D341Med (cell line): Measurements from ENCODE around the gene TIMP2.
"Not testable (repeated sequence)": the region's sequence is repeated elsewhere in the genome, so short reads cannot be mapped to it uniquely, and the experiment has no call there.

ENCODE experiments used
- DNase-seq: peaks from one replicate; pipeline ENCODE4 v3.0.0; 2012; ENCODE audit warnings: low spot score

Gene TIMP2

DNA sequence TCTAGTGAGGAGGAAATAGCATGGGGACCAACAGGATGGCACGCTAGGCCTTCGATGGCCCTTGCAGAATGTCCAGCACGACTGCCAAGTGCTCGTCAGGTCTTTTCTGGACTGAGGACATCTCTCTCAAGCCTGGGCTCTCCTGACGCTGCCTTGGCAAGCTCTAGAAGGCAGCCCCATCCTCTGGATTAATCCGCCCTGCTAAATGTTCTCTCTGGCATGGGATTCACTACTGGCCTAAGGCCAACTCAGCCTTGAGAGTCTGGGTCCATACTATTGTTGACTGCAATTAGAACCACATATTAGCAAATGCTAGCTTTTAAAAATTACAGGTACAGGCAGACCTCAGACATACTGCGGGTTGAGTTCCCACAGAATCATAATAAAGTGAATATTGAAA is 19.6 kb downstream of the TIMP2 start:
- DNase-seq, result no peak

DNA sequence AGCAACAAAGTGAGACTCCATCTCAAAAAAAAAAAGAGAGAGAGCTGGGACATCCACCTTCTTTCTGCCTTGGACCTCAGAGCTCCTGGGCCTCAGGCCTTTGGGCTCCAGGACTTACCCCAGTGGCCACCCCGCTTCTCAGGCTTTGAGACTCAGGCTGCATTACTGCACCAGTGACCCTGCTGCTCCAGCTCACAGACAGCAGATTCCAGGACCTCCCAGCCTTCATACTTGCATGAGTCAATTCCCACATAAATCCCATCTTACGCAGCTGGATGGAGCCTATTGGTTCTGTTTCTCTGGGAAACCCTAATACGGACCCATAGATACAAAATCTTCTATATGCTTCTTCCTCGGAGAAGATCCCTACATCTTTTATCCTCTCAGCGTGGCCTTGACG is 20.1 kb downstream of the TIMP2 start:
- no peak for DNase-seq

DNA sequence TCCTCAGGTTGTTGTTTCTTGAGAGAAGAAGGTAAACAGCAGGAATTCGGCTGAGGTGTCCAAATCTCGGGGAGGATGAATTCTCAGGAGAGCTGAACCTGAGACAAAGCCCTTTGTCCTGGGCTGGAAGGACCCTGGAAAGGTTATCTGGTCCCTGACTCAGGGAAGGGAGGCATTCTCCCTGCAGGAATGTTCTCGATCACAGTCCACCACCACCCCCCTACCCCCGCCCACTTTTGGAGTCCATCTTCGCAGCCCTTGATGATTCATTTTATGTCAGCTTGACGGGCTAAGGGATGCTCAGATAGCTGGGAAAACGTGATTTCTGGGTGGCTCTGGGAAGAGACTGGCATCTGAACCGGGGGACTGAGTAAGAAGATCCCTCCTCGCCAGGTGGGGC is 20.8 kb downstream of the TIMP2 start:
- DNase-seq, result no peak

DNA sequence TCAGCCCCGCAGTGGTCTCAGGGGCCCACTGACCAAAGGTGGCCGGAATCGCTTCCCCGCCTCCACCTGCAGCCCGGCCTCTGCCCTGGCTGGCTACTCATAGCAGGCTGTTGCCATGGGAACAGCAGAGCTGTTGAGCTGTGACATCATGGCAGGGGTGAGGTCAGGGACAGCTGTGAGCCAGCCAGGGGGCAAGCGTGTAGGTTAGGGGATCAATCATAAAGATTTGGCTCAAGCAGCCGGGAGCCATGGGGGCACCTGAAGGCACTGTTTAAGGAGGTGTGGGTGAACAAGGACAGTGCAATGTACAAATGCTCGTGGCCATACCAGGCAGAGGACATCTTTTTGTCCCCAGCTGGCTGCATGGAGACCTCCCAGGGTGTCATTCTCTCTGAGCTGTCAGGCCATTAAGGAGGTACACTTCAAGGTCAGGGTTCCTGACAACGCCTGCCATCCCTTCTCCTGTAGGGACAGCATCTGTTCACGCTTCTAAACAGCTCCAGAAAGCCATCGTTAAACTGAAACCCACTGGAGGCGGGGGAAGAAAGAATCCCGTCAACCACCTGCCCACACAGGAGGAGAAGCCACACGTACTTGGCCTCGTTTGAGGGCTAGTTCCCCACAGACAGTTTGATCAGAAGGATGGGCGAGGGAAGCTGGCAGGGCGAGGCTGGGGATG is 21.9 kb downstream of the TIMP2 start, which contains the start of gene CEP295NL:
CEP295NL (minus strand) TSS at position 101 of the 679 bp plus-strand sequence. CDS start 1,373 bp downstream, outside the sequence.
- no peak for DNase-seq

DNA sequence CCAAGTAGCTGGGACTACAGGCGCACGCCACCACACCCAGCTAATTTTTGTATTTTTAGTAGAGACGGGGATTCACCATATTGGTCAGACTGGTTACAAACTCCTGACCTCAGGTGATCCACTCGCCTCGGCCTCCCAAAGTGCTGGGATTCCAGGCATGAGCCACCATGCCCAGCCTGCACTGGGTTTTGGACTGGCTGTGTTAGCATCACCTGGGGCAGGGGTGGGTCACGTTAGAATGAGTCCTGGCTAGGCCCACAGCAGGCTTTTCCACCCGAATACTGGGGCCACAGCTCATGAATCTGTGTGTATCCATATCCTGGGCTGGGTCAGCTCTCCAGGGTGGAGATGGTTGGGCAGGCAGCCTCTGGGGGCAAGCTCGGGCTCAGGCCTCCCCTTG is 23.0 kb downstream of the TIMP2 start:
- DNase-seq, result not testable (repeated sequence)

DNA sequence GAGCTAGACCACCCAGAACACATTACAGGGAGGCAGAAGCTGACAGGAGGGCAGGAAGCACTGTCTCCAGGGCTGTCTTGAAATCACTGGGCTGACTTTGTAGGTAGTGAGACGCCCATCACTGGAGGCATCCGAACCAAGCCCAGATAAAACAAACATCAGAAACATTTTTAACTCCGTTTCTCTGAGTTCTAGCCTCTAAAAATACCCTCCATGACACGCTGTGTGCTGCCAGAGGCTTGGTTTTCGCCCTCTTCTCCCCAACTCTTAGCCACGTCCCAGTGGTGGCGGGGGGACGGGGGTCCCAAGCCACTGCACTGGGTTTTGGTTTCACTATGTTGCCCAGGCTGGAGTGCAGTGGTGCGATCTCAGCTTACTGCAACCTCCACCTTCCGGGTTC is 23.4 kb downstream of the TIMP2 start:
- no peak for DNase-seq

DNA sequence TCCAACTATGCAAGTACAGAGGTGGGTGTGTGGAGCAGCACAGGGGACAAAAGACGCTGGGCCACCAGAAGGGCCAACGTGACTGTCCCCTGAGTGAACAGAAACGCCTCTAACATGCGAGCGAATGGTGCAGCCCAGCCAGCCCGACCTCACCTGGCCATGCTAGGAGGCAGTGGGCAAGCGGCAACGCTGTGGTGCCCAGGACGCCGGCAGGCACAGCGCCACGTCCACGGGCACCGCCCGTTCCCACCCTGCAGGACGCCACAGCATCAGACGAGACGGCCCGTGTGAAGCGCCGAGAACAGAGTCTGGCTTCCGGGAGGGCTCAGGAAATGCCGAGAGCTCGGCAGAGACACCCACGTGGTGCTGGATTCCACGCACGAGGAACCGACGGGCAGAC is 24.4 kb downstream of the TIMP2 start:
- no peak for DNase-seq

DNA sequence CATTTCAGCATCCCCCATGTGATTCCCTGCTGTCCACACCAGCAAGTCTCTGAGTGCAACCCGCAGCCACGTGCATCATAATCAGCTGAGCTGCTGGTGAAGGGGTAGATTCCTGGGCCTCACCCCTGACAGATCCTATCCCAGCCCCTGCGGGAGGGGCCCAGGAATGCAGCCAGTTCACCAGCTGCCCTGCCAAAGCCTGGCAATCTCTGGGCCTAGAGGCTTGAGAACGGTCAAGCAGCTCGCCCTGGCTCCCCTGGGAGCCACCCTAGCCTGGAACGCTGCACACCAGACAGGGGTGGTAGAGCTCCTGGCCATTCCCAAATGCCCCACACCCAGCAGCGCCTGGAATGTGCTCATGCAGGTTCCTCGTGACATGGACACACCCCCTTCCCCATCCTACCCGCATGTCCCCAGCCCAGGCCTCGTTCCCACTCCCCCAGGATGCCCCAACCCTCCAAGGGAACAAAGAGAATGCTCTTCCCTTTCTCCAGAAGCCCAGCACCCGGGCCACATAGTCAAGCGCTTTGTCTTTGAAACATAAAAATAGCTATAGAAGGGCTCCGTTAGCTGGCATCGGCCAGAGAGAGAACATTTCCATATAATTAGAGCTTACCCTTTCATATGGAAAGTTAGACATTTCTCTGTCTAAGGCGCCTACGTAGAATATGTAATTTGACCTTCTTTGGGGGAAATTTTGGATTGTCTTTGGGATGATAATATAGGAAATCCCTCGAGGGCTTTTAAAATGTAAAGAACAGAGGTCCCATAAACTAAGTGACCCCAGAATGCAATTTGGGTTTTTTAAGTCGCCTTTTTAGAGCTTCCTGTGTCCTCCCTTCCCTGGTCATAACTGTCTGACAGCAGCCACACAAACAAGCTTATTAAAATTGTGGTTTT is 25.6 kb downstream of the TIMP2 start:
- DNase-seq, result no peak

DNA sequence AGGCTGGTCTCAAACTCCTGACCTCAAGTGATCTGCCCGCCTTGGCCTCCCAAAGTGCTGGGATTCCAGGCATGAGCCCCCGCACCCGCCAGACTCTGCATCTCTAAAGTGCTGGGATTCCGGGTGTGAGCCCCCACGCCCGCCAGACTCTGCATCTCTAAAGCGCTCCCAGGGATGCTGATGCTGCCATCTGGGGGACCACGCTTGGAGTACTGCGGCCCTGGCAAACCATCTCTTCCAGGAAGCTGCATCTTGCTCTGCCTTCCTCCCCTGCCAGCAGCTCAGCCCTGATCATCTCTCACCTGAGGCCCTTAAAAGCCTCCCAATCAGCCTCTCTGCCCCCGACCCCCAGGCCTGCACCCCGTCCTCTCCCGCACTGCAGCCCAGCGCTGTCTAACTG is 26.2 kb downstream of the TIMP2 start:
- DNase-seq, result no peak

DNA sequence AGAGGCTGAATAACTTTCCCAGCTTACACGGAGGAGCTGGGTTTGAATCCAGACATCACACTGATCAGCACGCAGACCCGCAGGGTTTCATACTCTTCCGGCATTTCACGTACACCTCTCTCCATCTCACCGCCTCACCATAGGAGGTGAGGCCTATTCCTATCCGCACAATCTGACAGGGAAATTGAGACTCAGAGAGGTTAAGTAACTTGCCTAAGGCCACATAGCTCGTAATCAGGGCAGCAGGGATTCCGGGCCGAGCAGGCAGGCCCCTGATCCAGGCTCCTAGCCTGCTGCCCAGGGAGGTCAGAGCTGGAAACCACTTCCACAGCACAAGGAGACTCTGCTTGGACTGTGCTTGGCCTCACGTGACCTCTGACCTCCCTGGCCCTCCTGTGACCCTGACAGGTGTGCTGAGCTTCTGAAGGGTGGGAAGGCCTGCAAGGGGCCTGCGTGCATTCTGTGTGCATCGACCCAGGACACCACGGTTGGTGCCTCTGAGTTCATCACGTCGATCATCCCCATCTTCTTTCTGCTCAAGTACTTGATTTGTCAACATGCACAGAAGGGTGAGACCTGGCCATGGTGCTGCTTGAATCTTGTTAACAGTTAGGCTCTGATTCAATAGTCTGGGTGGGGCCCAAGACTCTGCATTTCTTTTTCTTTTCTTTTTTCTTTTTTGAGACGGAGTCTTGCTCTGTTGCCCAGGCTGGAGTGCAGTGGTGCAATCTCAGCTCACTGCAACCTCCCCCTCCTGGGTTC is 26.9 kb downstream of the TIMP2 start:
- DNase-seq, result no peak

DNA sequence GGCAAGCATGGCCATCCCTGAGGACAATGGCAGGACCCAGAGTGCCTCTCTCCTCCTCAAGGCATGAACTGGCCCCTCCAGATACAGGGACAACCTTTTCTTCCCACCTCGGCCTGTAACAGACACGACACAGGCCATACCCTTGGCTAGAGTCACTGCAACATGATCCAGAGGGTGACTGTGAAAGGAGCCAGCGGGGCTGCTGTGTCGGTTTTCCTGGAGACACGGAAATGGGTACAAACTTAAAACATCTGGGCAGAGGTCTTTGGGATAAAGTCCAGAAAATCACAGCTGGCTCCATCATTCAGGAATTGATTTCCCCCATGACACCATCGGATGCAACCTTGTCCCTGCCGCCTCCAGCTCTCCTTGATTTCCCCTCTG is 27.5 kb downstream of the TIMP2 start:
- no peak for DNase-seq

DNA sequence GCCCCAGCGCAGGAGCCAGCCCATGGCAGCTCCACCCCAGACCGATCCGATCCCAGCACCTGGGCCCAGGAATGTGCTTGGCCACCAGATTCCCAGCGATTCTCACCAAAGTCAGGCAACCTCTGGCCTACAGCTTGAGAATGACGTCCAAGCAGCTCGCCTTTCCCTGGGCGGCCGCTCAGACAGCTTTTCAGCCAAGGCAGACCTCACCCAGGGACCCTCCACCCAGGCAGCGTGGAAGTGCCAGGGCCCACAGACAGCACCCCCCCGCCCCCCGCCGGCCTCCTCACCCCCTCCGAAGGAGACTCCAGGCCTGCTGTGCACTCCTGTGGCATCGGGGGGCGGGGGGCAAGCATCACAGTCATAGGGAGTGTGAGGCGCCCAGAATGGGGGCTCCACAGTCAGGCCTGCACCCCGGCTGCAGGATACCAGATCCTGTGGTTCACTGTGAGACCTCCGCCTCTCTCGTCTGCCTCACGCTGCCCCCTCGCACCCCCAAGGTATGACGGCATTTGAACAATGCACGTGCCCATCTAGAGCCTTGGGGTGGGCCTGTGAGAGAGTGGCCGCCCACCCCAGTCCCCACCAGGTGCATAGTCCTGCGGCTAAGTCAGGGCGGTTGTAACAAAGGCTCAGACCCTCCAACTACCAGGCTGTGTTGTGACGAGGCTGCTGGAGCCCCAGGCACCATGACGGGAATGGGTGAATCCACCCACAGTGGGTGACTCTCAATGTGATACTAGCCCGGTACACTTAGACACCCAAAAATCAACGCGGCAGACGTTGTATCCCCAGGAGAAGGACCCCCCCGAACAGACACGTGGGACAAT is 28.1 kb downstream of the TIMP2 start:
- no peak for DNase-seq

DNA sequence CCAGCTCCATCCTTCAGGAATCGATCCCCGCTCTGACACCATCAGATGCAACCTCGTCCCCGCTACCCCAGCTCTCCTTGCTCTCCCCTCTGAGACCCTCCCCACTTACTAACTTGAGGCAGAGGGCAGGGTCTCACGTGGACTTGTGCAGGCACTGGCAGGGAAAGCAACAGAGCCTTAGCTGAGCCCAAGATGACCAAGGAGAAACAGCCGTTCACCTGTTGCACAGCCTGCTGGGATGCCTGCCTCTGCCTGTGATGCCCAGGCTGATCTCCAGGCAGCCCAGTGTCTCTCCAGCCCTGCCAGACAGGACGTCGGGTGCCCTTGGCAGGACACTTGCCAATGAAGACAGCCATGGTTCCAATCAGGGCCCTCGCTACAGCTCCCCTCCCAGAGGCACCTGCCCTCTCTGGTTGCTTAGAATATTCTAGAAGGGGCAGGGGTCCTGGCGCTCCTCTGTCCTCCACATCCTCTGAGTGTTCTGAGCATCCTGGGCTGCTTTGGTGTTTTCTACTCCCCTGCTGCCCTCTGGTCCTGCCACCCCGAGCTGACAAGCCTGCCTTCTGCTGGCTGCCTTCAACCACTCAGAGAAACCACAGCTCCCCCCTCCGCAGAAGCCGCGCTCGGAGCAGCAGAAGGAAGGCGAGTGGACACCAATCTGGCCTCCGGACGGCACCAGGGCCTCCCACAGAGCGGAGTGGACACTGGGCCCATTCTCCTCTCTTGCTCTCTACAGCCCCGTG is 28.9 kb downstream of the TIMP2 start:
- DNase-seq, result no peak

DNA sequence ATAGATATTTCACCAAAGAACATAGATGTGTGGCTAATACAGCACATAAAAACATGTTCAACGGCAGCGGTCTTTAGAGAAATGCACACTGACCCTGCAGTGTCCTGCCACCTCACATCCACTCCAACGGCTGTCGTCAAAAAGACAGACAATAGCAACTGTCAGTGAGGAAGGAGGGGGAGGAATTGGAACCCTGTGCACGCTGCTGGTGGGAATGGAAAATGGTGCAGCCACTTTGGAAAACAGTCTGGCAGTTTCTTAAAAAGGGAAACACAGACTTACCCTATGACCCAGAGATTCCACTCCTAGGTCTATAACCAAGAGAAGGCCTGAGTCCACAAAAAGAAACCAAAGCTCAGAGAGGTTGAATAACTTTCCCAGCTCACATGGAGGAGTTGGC is 29.9 kb downstream of the TIMP2 start:
- no peak for DNase-seq

DNA sequence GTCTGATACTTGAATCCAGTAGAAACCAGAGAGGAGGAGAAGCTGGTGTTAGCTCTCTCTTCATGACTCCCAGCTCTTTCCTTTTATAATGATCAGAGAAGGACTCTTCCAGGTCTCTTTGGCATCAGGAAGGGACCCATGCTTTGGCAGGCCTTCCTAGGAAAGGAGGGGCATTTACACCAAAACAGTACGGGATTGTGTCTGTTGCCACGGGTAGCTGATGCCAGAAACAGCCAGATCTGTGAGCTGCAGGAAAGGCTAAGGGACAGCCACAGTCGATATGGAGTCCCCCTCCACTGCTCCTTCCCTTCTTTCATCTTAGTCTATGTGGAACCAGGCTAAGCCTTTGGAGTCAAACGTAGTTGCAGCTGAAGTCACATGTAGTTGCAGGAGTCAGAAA is 31.5 kb downstream of the TIMP2 start:
- no peak for DNase-seq

DNA sequence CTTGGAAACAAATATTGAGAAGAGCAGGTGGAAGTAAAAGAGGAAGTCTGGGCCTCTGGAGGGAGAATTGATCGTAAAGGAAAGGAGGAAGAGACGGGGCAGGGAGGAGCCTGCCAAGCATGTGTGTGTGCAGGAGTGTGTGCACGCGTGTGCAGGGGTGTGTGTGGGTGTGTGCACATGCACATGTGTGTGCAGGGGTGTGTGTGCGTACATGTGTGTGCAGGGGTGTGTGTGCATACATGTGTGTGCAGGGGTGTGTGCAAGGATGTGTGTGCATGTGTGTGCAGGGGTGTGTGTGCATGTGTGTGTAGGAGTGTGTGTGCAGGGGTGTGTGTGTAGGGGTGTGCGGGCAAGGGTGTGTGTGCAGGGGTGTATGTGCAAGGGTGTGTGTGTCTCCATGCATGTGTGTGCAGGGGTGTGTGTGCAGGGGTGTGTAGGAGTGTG is 32.2 kb downstream of the TIMP2 start:
- DNase-seq, result no peak

DNA sequence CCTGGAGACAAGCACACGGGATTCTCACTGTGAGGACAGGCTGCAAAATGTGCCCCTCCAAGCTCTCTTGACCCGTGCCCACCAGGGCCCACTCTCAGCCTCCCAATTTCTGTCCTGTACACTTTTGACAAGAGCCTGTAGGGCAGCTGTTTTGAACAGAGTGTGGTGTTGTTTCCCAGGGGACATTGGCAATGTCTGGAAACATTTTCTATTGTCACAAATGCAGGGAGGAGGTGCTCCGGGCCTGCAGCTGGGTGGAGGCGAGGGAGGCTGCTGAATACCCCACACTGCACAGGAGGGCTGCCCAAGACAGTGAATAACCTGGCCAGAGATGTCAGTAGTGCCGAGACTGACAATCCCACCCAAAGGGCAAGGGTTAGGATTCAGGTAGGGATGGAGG is 32.7 kb downstream of the TIMP2 start:
- no peak for DNase-seq

DNA sequence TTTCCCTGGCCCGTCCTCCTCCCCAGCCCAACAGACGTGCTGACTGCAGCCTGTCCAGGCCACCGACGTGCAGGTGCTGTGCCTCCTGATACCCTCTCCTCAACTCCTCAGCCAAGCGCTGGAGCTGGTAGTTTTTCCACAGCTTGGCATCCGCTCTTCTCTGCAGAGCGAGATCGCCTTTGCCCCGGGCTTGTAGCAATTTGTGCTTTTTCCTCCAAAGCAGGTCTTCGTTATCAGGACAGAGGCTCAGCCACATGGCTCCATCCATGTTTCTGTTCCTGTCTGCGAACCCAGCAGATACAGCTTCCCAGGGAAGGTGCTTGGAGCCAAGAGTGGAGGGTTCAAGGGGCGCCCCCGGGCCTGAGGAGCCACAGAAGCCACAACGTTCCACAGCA is 33.1 kb downstream of the TIMP2 start:
- DNase-seq, result no peak

DNA sequence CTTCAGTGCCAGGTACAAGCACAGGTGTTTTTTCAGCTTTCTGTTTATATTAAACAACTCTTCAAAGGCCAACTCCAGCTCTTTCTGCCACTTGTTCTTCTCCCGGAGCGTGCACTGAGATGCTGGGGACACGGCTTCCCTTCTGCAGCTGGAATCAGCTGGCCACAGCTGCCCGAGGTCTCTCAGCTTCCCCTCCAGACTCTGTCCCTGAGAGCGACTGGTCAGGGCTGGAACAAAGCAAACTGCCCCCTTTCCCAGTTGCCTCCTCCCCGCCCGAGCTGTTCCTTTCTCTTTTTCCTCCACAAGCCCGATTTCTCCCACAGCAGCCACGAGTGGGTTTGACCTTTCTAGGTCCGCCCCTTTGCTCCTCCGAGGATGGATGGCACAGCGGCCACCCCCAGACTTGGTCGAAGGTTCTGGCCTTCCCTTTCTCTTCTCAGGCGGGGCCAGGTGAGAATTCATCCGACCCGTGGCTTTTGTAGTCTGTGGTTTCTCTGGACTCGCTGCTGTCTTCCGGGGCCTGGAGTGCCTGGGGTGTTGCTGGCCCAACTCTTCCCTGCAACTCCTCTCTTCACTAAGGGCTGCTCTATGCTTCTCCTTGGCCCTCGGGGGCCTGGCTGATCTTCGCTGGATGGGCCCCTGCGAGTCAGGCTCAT is 33.7 kb downstream of the TIMP2 start:
- no peak for DNase-seq

DNA sequence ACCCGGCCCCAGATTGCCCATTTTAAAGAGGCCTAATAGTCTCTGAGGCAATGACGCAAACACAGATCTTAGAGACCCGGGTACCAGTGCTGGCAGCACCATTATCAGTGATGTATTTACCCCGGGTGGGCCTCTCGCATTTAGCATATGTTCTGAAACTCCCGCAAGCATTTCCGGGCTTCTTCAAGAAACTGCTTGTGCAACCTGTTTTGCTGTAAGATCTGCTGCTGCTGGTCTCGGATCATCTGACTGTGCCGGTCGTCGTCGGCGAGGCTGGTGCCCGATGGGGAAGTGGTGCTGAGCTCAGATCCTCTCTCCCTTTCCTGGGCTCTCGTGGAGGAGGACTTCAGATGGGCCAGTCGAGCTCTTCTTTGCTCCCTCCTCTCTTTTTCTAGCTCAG is 34.7 kb downstream of the TIMP2 start:
- no peak for DNase-seq

DNA sequence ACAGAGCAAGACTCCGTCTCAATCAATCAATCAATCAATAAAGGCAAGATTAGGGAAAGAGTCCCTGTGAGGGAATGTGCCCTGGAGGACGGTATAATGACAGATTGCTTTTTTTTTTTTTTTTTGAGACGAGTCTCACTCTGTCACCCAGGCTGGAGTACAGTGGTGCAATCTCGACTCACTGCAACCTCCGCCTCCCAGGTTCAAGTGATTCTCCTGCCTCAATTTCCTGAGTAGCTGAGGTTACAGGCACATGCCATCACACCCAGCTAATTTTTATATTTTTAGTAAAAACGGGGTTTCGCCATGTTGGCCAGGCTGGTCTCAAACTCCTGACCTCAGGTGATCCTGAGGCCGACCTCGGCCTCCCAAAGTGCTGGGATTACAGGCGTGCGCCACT is 35.1 kb downstream of the TIMP2 start:
- not testable (repeated sequence) for DNase-seq
